Stimulated activated CD8-positive, alpha-beta memory T cell treated with anti-CD3 and anti-CD28 coated beads, Interleukin-15, amount 100 ng/mL, for 1 hour (primary cell): Measurements from ENCODE around the gene SAMD7.

Source experiments
- DNase-seq: peaks from one replicate; pipeline ENCODE4 v3.0.0-alpha.2; 2020; ENCODE audit warnings: low read depth

The SAMD7 gene

DNA sequence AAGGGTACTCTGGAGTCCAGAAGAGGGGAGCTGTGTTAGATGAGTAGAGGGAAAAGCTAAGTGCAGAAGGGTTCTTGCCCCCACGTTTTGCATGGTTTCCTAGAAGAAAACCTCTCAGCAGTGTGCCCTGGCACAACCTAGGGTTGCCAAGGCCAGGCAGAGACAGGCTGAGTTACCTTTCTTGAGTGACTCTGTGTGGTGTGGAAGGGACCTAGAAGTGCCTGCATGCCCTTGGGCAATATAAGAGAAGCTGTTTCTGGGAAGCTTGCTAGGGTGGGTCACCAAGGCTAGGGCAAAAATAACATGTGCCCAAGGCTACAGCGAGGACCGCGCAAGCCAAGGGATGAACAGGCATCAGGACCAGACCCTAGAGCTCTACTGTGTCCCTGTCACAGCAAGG lies 3.4 kb upstream of the SAMD7 start:
- DNase-seq = no peak

DNA sequence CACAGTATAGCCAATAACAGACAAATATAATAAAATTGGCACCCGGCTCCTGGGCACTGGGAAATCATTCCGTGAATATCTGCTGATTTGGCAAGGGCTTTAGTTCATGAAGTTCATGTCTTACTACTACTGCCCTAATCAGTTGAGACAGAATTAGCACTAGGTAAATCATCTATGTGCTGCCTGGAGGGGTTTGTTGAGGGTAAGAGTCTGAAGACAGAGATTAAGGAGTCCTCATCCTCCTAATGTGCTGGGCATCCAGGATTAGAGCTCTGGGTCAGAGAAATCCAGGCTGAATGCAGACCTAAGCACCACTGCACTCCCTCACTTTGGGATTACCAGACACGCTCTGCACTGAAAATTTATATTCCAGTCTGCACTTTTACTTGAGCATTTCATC lies 2.0 kb downstream of the SAMD7 start:
- no peak for DNase-seq

DNA sequence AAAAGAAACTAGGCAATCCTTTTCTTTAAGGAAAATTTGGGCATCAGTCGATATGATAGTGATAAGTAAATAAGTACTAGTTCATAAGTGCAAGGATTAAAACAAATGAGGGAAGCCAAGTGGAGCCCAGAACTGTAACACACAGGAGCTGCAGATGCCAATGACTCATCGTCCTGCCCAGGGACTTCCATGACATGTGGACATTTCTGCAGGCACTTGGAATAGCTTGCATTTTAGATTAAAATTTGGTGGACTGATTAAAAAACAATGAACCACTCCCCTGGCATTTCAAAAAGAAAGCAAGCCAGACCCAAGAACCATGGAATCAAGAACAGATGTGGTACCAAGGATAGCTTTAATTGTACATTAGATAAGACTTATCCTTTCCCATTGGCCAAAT lies 2.9 kb downstream of the SAMD7 start:
- DNase-seq = no peak

DNA sequence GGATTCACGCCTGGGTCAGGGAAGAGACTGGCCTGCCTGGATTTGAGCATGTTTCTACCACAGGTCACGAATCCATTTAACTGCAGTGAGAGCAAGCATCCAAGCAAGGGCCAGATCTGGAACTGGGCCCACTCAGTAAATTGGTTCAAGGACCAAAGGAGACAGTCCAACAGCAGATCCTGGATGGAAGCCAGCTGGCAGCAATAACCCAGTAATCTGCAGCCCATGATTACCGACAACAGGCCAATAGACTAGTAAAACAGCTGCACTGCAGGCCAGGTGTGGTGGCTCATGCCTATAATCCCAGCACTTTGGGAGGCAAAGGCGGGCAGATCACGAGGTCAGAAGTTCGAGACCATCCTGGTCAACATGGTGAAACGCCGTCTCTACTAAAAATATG lies 11.8 kb downstream of the SAMD7 start:
- no peak for DNase-seq

DNA sequence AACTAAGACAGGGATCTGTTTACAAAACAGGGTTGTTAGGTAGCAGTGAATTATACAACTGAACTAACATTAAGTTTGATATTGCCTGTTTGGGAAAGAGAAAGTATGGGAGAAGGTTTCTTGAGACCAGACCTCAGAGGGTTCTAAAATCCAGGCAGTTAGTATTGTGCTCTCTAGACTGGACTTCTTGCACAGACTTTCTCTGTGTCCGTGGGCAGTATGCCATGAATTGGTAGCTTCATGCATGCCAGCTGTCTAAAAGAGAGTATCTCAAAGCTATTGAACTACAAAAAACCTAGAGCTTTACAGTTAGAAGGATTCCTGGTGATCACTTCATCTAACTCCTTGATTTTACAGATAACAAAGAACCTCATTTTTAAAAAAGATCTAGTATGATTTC lies 12.5 kb downstream of the SAMD7 start:
- DNase-seq = no peak

DNA sequence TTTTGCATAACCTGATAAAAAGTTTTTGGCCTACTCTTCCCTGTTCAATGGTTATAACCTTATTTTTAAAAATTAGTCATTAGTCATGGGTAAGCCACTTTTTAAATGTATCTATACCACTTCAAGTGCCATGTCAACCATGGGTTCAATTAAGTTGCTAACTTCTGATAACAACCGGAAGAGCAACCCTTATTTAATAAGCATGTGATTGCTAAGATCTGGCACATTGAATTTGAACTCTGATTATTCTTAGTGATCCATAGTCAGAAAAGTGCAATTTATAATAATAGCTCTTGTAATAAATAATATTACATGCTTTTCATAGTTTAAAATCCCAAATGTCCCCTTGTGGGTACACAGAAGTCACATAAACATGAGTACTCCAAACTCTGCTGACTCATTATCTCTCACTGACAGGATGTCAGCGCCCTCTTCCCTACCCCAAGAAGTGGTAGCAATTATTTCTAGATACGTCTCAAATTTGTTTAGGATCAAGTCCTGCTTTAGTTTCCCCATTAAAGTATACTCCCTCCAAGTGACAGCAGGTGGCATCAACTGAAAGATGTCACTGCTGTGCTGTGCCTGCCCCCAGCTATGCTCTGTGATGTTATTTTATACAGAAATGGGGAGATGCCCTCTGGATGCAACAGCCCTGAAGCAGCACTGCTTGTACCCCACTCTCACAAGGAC lies 18.6 kb downstream of the SAMD7 start:
- DNase-seq = no peak

DNA sequence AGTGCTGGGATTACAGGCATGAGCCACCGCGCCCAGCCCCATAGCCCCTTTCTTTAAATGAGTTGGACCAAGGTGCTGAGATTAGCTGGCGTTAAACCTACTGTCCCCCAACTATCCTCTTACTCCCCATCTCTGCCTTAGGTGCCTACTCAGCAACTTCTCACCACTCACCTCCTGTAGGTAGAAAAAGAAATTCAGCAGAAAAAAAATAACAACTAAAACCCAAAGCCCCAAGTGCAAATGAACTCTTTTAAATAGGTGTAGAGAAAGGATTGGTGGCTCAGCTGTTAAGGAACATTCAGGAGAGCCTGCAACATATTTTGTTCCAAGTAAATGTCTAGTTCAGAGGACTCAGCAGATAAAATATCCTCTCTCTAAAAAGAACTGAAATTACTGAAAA lies 19.5 kb downstream of the SAMD7 start:
- no peak for DNase-seq

DNA sequence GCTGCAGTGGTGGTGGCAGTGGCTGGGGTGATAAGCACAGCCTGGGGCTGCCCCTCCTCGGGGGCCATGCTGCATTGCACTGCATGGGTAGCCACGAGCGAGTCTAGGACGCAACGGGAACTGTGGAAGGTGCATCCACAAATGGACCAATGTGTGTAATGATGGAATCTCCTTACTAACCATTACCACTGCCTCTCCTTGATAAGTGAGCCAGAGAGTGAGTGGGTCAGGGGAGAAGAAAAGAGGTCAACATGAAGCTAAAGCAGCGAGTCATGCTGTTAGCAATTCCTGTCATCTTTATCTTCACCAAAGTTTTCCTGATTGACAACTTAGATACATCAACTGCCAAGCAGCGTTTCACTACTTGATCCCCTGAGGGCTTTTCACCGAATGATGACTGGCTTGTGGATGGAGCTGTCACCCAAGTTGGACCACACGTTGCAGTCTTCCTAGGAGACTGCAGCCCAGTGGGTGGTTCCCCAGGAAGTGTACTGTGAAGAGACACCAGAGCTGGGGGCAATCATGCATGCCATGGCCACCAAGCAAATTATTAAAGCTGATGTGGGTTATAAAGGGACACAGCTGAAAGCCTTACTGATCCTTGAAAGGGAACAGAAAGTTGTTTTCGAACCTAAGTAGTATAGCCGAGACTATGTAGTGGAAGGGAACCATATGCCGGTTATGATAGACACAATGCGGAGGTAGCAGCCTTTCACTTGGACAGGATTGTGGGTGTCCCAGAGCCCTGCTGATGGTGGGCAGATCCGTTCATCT lies 20.6 kb downstream of the SAMD7 start:
- no peak for DNase-seq

DNA sequence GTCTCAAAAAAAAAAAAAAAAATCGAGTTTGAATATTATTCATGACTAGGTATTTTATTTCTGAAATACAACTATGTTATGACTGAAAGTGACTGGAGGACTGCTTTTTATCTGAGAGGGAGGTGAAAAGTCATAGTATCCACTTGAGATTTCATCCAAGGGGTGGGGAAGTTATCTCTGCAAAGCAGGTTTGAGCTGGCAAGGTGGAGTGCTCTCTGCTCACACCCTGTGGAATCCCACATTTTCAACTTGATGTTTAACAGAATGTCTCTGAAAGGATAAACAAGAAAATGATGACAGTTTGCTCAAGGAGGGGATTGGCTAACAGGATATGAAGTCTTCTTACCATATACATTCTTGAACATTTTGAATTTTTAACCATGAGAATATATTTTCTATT lies 27.9 kb downstream of the SAMD7 start:
- no peak for DNase-seq

DNA sequence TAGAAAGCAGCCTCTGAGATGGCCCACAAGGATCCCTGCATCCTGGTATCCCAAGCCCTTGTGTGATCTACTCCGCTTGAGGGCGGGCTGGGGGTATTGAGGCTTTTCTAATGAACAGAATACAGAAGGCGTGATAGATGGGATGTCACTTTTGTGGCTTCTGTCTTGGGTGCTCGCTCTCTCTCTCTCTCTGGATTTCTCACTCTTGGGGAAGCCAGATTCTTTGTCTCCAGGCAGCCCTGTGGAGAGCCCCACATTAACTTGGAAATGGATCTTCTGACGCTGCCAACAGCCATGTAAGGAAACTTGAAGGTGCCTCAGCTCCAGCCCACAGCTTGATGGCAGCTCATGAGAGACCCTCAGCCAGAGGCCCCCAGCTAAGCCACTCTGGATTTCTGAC lies 28.4 kb downstream of the SAMD7 start:
- no peak for DNase-seq

DNA sequence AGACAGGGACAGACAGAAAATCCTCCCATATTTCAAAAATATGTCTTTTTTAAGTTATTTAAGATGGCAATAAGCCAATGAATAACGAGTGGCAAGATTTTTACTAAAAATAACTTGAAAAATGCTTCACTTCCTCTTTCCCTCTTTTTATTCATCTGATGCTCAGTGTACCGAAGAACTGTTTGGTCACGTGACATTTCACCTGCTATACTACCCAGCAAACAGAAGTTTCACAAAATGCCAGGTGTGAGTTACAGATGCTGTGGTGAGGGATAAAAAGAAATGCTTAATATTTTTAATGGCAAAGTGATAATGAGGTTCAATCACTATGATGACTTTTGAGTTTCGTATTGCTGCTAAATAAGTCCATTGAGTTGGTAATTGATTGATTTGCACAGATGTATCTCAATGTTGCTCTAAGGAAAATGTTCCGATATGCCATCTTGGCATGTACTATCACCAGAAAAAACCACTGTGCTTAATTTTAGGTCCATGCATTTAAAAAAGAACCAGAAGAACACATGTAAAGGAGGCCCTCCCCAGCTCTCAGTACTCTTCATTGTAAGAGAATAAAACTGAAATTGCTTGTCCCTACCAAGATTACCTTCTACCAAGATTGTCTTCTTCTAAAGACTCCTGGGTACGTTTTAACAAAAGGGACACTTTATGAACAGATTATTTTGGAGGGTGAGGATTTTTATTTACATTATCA lies 29.3 kb downstream of the SAMD7 start:
- no peak for DNase-seq

DNA sequence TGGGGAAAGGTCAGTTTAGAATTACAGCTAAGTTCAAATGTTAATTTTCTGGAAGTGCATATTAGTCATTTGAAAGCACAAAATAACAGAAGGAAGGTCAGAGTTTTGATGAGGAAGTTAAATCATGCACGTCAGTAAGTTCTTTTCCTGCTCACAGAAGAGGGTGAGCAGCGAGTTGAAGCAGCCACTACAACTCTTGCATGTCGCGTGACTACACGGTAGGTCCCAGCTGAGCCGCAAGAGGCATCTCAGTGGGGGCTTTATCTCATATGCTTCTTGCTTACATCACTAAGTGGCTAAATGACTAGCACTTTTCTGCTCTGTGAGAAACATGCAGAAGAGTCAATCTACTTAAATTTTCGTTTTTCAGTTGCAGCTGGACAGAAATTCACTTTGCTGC lies 33.9 kb downstream of the SAMD7 start:
- DNase-seq = no peak

DNA sequence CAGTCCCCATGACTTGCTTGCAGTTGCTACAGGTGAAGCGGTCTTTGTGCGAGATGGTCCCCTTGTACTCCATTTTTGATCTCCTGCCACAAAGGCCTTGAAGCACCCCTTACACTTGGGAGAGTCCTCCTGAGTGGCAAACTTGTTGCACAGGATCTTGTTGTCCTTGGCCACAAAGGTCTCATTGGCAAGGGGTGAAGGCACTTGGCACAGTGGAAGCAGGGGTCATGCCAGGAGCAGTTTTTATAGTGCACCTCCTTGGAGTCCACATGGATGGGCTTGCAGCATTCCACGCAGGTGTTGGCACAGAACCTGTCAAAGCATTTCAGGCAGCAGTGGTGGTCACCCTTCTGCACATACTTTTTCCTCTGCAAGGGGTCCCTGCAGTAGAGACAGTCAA lies 35.0 kb downstream of the SAMD7 start:
- DNase-seq = no peak

DNA sequence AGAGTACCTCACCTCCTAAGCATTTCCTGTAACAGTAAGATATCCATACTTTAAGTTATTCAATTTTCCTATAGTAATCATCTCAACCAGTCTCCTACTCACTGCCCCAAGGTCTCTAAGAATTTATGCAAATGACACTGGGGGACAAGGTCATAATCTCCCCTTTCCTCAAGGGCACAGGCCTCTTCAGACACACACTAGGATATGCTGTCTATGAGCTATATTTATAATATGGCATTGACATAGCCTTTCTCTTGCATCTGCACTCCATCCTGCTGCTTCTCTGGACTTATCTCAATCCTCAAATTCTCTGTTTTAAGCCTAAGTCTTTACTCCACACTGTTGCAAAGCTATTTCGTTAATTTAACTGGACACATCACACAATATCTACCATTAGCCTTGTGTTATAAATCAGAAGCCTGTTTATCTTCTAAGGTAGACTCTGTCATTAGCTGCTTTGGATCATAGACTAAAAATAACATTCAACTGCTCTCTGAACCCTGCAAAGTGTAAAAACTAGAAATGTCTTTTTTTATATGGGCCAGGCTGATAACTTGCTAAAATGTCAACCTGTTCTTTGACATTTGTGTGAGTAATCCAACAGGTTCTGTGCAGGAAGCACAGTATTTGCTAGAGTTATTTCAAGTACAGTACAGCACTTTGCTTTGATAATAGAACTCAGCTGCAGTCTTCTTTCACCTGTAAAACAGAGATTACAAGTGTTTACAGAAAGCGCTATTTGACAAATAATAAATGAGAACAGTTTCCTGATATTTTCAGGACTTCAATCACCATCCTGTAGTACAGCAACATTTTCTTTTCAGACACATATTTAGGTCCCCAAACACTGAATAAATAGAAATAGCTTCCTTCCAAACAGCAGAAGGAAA lies 37.4 kb downstream of the SAMD7 start:
- no peak for DNase-seq

DNA sequence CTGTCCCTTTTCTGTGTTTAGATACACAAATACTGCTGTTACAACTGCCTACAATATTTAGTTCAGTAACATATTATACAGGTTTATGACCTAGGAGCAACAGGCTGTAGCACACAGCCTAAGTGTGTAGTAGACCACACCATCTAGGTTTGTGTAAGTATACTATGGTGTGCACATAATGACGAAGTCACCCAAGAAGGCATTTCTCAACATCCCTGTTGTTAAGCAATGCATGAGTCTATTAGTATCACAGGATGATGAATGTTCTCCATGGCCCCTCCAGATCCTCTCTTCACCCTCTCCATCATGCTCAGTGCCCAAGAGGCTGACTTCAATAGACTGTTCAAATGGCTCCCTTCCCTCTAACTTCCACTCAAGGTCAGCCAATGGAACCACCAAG lies 40.7 kb downstream of the SAMD7 start:
- no peak for DNase-seq

DNA sequence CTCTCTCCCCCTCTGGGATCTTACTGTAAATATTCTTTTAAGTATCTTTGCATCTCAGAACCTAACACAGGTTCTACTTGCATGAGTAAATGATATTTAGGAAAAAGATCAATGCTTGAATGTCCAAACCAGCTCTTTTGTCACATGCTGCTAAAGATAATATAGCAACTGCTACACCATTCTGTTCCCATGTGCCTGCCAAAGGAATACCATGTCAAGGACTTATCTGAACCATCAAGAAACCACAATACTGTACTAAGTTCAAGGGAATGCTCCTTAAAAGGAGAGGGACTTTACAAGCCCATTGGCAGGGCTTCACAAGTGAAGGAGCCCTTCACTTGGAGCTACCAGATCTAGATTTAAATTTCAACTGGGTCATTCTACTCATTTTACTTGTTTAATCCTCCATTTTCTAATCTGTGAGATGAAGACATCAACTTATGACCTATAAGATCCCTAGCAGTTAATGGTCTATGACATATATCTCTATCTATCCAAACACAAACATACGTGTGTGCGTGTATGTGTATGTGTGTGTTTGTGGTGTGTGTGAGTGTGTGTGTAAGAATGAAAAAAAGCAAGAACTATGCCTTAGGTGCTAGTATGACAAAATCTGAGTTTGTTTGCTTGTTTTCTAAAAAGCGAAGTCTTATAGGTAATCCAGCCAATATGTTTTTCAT lies 42.2 kb downstream of the SAMD7 start:
- DNase-seq = no peak

DNA sequence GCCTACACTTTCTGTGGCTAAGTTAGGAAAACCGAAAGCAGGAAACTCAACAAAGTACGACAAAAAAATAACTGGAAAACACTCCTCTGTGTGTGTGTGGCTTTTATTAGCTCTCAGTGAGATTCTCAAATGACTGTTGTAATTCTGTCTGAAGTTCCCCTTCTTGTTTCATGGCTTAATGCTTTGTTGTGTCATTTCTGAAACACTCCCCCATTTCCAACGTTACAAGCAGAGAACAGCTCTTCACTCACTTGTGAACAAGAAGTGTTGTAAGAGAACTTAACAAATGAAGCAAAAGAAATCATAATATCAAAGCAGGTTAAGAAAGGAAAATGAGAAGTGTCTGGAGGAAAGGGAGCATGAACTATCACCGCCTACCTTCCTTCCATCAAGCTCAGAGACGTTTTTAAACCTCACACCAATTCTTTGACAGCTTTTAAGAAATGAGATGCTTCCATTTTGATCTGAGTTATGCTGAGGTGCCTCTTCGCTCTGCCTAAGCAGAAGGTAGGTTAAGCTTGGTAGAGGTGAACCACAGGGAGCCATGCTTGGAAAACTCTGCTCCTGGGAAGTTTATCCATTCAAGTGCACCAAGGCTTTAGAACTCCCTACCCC lies 42.9 kb downstream of the SAMD7 start:
- no peak for DNase-seq

DNA sequence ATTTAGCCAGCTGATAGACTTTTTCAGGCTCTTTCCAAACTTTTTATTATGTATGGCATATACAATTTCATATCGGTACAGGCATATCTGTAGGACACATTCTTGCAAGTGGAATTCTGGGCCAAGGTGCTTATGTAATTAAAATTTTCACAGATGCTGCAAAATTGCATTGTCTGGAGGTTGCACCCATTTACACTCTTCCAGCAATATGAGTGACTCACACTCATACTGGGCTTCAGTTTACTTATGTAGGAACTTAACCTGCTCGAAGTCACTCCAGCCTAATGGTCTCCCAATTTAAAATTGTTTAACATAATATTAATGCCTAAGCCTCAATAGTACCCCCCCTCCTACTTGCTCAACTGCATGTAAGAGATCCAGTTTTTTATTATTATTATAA lies 44.0 kb downstream of the SAMD7 start:
- no peak for DNase-seq

DNA sequence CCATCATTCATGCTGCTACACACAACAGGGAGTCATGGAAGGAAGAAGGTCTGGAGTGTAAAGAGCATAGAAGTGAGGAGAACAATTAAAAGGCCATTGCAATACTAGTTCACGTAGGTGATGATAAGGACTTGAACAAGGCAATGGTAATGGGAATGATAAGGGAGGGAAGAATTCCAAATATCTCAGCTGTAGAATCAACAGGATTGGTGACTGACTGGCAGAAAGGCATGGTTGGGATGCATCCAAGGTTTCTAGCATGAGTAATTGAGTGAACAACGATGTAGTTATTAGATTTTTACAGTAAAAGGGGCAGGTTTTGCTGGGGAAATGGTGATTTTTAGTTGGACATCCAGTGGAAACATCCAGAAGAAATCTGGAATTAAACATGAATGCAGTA lies 52.8 kb downstream of the SAMD7 start:
- no peak for DNase-seq

DNA sequence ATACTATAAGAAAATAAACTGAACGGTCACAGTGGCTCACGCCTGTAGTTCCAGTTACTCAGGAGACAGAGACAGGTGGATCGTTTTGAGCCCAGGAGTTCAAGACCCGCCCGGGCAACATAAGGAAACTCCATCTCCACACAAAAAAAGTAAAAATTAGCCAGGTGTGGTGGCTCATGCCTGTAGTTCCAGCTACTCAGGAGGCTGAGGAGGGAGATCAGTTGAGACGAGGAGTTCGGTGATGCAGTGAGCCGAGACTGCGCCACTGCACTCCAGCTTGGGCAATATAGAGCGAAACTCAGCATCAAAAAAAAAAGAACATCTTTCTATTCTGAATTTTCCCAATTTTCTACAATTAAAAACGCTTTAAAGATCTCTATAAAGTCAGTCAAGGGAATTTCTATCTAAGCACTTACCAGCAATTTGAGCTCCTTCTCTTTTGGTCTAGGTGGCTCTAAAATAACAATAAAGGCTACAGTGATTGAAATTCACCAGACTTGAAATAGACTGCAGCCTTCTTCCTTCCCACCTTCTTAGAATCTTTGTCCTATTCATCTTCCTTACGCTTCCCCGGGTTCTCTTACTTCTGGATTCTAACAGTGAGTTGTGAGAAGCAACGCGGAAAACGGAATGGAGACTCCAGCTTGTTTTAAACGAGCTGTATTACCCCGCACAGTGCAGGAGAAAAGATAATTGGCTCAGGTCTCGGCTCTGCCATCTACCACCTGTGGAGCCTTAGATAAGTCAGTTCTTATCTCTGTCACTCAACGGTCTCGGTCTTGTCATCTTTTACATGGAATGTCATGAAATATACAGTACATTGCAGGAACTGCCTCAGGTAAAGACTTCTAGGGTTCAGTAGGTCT lies 54.4 kb downstream of the SAMD7 start:
- DNase-seq = no peak
